ENCODE results near the gene ADGRD1. TPM values are rescaled to one million over a fixed set of nuclear protein-coding genes. Genes with fewer than 3 reads are reported as not detected.

Gene ADGRD1
- total and polyA plus RNA-seq, 5 donors from 2014 or later, result 0.56 TPM; not detected in 4

DNA sequence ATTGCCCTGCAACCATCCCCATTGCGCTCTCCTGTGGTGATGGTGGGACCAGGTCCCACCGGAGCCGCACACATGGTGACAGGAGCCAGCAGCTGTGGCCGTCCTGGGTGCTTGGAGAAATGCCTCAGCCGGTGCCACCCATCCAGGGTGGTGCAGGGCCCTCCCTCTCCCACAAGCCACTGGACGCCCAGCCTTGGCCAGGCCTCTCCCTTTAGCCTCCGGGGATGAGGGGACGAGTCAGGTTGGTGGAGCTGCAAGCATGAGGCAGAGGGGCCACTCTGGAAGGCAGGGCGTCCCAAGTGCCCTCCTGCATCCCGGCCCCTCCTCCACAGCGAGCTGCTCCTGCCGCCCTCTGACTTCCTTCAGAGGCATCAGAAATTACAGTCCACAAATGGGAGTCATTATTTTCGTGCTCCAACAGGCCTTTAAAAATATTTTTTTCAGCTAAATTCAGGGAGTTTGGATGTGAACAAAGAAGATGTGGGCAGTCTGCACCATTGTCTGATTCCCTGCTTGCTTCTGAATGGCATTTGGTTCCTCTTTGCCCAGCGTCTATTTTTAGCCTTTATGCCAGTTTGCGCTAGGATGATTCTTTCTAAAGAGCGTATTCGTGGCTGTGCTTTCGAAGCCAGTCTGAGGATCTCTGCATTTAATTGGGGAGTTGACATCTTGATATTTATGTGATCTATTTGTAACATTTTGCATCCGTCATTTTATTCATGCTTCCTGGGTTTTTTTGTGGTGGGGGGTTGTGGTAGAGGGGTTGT is 189.4 kb downstream of the ADGRD1 start:
- H3K27me3 ChIP-seq (ENCODE audit: control insufficient read depth, insufficient read depth, low read length), result peaks cover 7% of the 10 kb centered on the region
- H3K9me3 ChIP-seq (ENCODE audit: control insufficient read depth in 2 of 2, low read length in 2 of 2), result no peaks in the 10 kb centered on the region
- H3K27ac ChIP-seq (ENCODE audit: insufficient read depth, low read length, poor library complexity, severe bottlenecking), result no peak overlapping the region
- no peaks in the 10 kb centered on the region for H3K4me1 ChIP-seq (ENCODE audit: control insufficient read depth, insufficient read depth, low read length, poor library complexity, severe bottlenecking)
- H3K27me3 Mint-ChIP-seq, result peaks cover 11% of the 10 kb centered on the region
- no peak overlapping the region for H3K4me3 ChIP-seq (ENCODE audit: low read depth, low read length)
- no peaks in the 10 kb centered on the region for H3K9me3 Mint-ChIP-seq
- ATAC-seq (ENCODE audit: low read depth in 2 of 2) (no peak), DNase-seq (no peak)
- H3K4me1 Mint-ChIP-seq, result no peaks in the 10 kb centered on the region
- no peaks in the 10 kb centered on the region for H3K36me3 Mint-ChIP-seq
- H3K4me3 Mint-ChIP-seq, result no peak overlapping the region
- H3K36me3 ChIP-seq (ENCODE audit: control insufficient read depth, insufficient read depth, low read length), result no peaks in the 10 kb centered on the region
- no peak overlapping the region for H3K27ac Mint-ChIP-seq

DNA sequence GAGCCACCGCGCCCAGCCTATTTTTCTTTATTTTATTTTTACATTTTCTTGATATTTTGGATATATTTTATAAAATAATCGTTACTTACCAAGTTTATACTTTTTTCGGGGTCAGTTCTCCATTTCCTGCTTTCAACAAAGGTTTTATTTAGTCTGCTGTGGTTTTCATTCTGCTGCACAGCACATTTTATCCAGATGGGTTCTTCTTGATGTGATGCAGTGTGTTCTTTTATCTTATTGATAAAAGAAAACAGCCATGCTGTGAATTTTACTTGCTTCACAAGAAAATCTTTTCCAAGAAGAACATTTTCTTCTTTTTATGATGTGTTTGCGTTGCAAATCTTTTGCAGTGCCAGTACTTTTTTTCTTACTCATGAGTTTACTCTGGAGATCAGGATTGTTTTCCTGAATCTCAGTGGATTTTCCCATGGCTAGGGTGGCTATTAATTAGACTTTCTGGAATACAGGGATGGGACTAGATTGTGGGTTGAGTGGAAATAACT is 192.5 kb downstream of the ADGRD1 start:
- no peak for ATAC-seq (ENCODE audit: low read depth in 2 of 2)
- Histone ChIP-seq H3K36me3 (ENCODE audit: control insufficient read depth, insufficient read depth, low read length) (no peaks in the 10 kb centered on the region), H3K4me1 (ENCODE audit: control insufficient read depth, insufficient read depth, low read length, poor library complexity, severe bottlenecking) (no peaks in the 10 kb centered on the region), H3K4me3 (ENCODE audit: low read depth, low read length) (no peak overlapping the region), H3K9me3 (ENCODE audit: control insufficient read depth in 2 of 2, low read length in 2 of 2) (no peaks in the 10 kb centered on the region), H3K27ac (ENCODE audit: insufficient read depth, low read length, poor library complexity, severe bottlenecking) (no peak overlapping the region), H3K27me3 (ENCODE audit: control insufficient read depth, insufficient read depth, low read length) (peaks cover 10% of the 10 kb centered on the region)
- Mint-ChIP-seq H3K9me3 (peaks cover 0 to 9% (median 0%) of the 10 kb centered on the region in 7 donors), H3K27me3 (peaks cover 15% of the 10 kb centered on the region), H3K4me1 (no peaks in the 10 kb centered on the region), H3K4me3 (no peak overlapping the region), H3K36me3 (no peaks in the 10 kb centered on the region), H3K27ac (no peak overlapping the region)
- DNase-seq, result no peak

DNA sequence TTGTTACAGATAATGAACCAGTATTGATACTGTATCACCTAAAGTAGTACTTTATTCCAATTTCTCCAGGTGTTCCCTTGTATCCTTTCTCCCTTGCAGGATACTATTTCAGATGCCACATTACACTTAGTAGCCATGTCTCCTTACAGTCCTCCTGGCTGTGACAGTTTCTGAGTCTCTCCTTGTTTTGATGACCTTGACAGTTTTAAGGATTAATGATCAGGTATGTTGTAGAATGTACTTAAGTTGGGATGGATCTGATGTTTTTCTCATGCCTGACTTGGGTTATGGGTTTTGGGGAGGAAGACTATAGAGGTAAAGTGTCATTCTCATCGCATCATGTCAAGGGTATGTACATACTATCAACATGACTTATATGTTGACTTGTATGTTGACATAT is 193.6 kb downstream of the ADGRD1 start:
- Mint-ChIP-seq H3K4me3 (no peak overlapping the region), H3K27me3 (peaks cover 15% of the 10 kb centered on the region), H3K27ac (no peak overlapping the region), H3K36me3 (no peaks in the 10 kb centered on the region), H3K9me3 (peaks cover 0 to 11% (median 2%) of the 10 kb centered on the region in 7 donors), H3K4me1 (no peaks in the 10 kb centered on the region)
- no peaks in the 10 kb centered on the region for H3K9me3 ChIP-seq (ENCODE audit: control insufficient read depth in 2 of 2, low read length in 2 of 2)
- no peak for ATAC-seq (ENCODE audit: low read depth in 2 of 2)
- no peak overlapping the region for H3K27ac ChIP-seq (ENCODE audit: insufficient read depth, low read length, poor library complexity, severe bottlenecking)
- H3K27me3 ChIP-seq (ENCODE audit: control insufficient read depth, insufficient read depth, low read length), result peaks cover 10% of the 10 kb centered on the region
- DNase-seq, result no peak
- H3K4me1 ChIP-seq (ENCODE audit: control insufficient read depth, insufficient read depth, low read length, poor library complexity, severe bottlenecking), result no peaks in the 10 kb centered on the region
- no peak overlapping the region for H3K4me3 ChIP-seq (ENCODE audit: low read depth, low read length)
- H3K36me3 ChIP-seq (ENCODE audit: control insufficient read depth, insufficient read depth, low read length), result no peaks in the 10 kb centered on the region

DNA sequence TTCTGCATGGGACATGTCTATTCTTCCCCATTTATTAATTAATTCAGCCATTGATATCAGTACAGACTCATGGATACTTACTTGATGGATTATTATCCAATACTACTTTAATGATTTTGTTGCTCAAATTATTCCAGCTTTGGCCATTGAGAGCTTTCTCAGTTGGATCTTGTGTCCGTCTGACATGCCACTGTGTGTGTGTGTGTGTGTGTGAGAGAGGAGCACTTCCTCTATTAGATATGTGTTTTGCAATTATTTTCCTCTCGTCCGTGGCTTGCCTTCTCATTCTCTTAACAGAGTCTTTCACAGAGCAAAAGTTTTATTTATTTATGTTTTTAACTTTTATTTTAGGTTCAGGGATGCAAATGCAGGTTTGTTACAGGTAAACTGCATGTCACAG is 194.2 kb downstream of the ADGRD1 start:
- H3K4me1 Mint-ChIP-seq, result no peaks in the 10 kb centered on the region
- H3K9me3 ChIP-seq (ENCODE audit: control insufficient read depth in 2 of 2, low read length in 2 of 2), result no peaks in the 10 kb centered on the region
- no peak overlapping the region for H3K4me3 Mint-ChIP-seq
- no peak overlapping the region for H3K27ac ChIP-seq (ENCODE audit: insufficient read depth, low read length, poor library complexity, severe bottlenecking)
- DNase-seq (no peak), ATAC-seq (ENCODE audit: low read depth in 2 of 2) (no peak)
- H3K27me3 ChIP-seq (ENCODE audit: control insufficient read depth, insufficient read depth, low read length), result peaks cover 10% of the 10 kb centered on the region
- no peaks in the 10 kb centered on the region for H3K36me3 ChIP-seq (ENCODE audit: control insufficient read depth, insufficient read depth, low read length)
- H3K4me1 ChIP-seq (ENCODE audit: control insufficient read depth, insufficient read depth, low read length, poor library complexity, severe bottlenecking), result no peaks in the 10 kb centered on the region
- H3K27ac Mint-ChIP-seq, result no peak overlapping the region
- peaks cover 18% of the 10 kb centered on the region for H3K27me3 Mint-ChIP-seq
- H3K4me3 ChIP-seq (ENCODE audit: low read depth, low read length), result no peak overlapping the region
- peaks cover 0 to 11% (median 3%) of the 10 kb centered on the region in 7 donors for H3K9me3 Mint-ChIP-seq
- H3K36me3 Mint-ChIP-seq, result no peaks in the 10 kb centered on the region

DNA sequence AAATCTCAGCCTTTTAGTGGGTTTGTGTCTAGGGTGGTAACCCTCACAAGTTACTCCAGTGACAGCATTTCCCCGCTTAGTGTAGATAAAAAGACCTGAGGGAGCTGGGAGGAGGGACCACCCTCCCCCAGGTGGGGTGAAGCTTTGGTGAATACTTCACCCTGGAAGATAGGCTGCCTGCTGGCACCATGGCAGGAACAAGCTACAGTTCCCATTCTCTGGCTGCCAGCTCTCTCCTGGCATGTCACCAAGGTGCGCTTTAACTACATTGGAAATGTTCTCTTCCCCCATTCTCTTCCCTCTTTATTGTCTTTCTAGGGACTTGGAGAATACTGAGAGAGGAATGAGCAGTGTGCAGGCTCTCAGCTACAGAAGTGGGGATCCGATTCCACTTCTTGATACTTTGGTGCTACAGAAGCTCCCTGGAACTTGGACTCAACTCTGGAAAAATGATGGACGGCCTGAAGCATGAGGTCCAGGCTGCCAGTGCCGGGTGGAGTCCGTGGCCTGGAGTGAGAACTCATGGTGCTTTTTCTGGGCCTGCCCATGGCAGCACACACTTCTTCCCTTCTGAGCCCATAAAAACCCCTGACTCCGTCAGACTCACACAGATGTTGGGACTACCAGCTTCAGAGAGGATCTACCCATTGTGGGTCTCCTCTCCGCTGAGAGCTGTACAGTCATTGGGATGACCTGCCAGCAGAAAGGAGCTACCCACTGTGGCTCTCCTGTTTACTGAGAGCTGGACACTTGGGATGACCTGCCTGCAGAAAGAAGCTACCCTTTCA is 198.0 kb downstream of the ADGRD1 start:
- no peak for ATAC-seq (ENCODE audit: low read depth in 2 of 2)
- peaks cover 18% of the 10 kb centered on the region for H3K27me3 Mint-ChIP-seq
- Histone ChIP-seq H3K27me3 (ENCODE audit: control insufficient read depth, insufficient read depth, low read length) (peaks cover 10% of the 10 kb centered on the region), H3K4me3 (ENCODE audit: low read depth, low read length) (no peak overlapping the region), H3K4me1 (ENCODE audit: control insufficient read depth, insufficient read depth, low read length, poor library complexity, severe bottlenecking) (no peaks in the 10 kb centered on the region), H3K36me3 (ENCODE audit: control insufficient read depth, insufficient read depth, low read length) (no peaks in the 10 kb centered on the region), H3K9me3 (ENCODE audit: control insufficient read depth in 2 of 2, low read length in 2 of 2) (no peaks in the 10 kb centered on the region), H3K27ac (ENCODE audit: insufficient read depth, low read length, poor library complexity, severe bottlenecking) (no peak overlapping the region)
- H3K36me3 Mint-ChIP-seq, result no peaks in the 10 kb centered on the region
- no peak for DNase-seq
- no peaks in the 10 kb centered on the region for H3K4me1 Mint-ChIP-seq
- H3K27ac Mint-ChIP-seq, result no peak overlapping the region
- H3K9me3 Mint-ChIP-seq, result peaks cover 0 to 11% (median 3%) of the 10 kb centered on the region in 7 donors
- H3K4me3 Mint-ChIP-seq, result no peak overlapping the region

DNA sequence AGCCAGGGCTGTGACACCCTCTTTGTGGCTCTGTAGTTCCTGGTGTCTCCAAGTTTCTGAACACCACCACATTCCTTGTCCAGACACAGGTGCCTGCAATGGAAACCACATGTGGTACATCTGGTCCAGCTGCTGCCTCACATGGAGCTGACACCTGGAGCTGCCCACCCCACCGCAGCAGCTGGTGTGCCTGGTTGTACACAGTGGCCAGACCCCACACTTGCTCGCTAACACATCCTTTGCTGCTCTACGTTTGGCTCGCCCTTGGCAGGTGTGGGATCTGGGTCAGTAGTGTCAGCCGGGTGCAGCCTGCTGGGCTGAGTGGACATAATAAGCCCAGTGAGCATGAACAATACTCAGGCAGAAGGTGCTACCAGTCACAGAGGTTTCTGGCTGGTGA is 198.9 kb downstream of the ADGRD1 start:
- DNase-seq (no peak), ATAC-seq (ENCODE audit: low read depth in 2 of 2) (no peak)
- H3K9me3 Mint-ChIP-seq, result peaks cover 0 to 11% (median 3%) of the 10 kb centered on the region in 7 donors
- no peaks in the 10 kb centered on the region for H3K4me1 Mint-ChIP-seq
- H3K27me3 Mint-ChIP-seq, result peaks cover 18% of the 10 kb centered on the region
- Histone ChIP-seq H3K27me3 (ENCODE audit: control insufficient read depth, insufficient read depth, low read length) (peaks cover 5% of the 10 kb centered on the region), H3K4me1 (ENCODE audit: control insufficient read depth, insufficient read depth, low read length, poor library complexity, severe bottlenecking) (no peaks in the 10 kb centered on the region), H3K27ac (ENCODE audit: insufficient read depth, low read length, poor library complexity, severe bottlenecking) (no peak overlapping the region), H3K9me3 (ENCODE audit: control insufficient read depth in 2 of 2, low read length in 2 of 2) (no peaks in the 10 kb centered on the region), H3K36me3 (ENCODE audit: control insufficient read depth, insufficient read depth, low read length) (no peaks in the 10 kb centered on the region), H3K4me3 (ENCODE audit: low read depth, low read length) (no peak overlapping the region)
- H3K4me3 Mint-ChIP-seq, result no peak overlapping the region
- no peak overlapping the region for H3K27ac Mint-ChIP-seq
- H3K36me3 Mint-ChIP-seq, result no peaks in the 10 kb centered on the region

DNA sequence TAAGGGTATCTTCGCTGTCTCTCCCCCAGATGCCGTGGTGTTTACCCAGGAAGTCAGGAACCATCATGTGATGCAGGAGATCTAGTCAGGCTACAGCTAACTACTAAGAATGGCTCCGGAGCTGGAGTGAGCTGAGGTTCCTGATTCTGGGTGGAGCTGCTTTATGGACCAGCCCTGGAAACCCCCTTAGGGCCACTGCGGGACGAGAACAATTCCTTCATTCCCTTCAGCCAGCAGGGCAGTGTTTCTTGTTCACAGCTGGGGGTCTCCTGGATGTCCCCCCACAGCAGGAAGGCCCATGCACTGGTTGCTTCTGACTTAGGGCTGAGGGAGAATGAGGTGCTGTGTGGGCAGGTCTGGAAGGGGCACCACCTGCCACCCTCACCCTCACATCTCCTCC is 199.3 kb downstream of the ADGRD1 start:
- Mint-ChIP-seq H3K4me1 (no peaks in the 10 kb centered on the region), H3K27me3 (peaks cover 18% of the 10 kb centered on the region), H3K9me3 (peaks cover 0 to 11% (median 3%) of the 10 kb centered on the region in 7 donors), H3K27ac (no peak overlapping the region), H3K4me3 (no peak overlapping the region), H3K36me3 (no peaks in the 10 kb centered on the region)
- H3K9me3 ChIP-seq (ENCODE audit: control insufficient read depth in 2 of 2, low read length in 2 of 2), result no peaks in the 10 kb centered on the region
- peaks cover 3% of the 10 kb centered on the region for H3K27me3 ChIP-seq (ENCODE audit: control insufficient read depth, insufficient read depth, low read length)
- no peaks in the 10 kb centered on the region for H3K4me1 ChIP-seq (ENCODE audit: control insufficient read depth, insufficient read depth, low read length, poor library complexity, severe bottlenecking)
- no peak for DNase-seq
- no peak overlapping the region for H3K27ac ChIP-seq (ENCODE audit: insufficient read depth, low read length, poor library complexity, severe bottlenecking)
- no peaks in the 10 kb centered on the region for H3K36me3 ChIP-seq (ENCODE audit: control insufficient read depth, insufficient read depth, low read length)
- no peak overlapping the region for H3K4me3 ChIP-seq (ENCODE audit: low read depth, low read length)
- no peak for ATAC-seq (ENCODE audit: low read depth in 2 of 2)
